Tibial nerve (tissue), 4 donors: ENCODE results near the gene STS. TPM values are rescaled to one million over a fixed set of nuclear protein-coding genes. Genes with fewer than 3 reads are reported as not detected.

Experiments
- DNase-seq, 2 donors: peaks; one replicate each; pipeline ENCODE4 v3.0.0-alpha.2; 2019; ENCODE audit warnings: low spot score in 2 of 2
- H3K27ac ChIP-seq, 4 donors: fragments of 200-600 bp; sonication (generic) in 3 of 4; one replicate each; pipeline ENCODE4 v1.5.1; 2017 to 2019; ENCODE audit warnings: mild to moderate bottlenecking in 1 of 4
- H3K27me3 ChIP-seq, 2 donors: fragments of 200-600 bp; sonication (generic) in 1 of 2; one replicate each; pipeline versions ENCODE4 v1.5.1 to v1.6.0; 2017 to 2019
- H3K36me3 ChIP-seq, 3 donors: fragments of 200-600 bp; sonication (generic); one replicate each; pipeline ENCODE4 v1.5.1; 2018 to 2019
- H3K4me1 ChIP-seq, 4 donors: fragments of 200-600 bp; sonication (generic) in 3 of 4; one replicate each; pipeline ENCODE4 v1.5.1; 2017 to 2019
- H3K4me3 ChIP-seq, 4 donors: fragments of 200-600 bp; sonication (generic) in 3 of 4; one replicate each; pipeline ENCODE4 v1.5.1; 2017 to 2019; ENCODE audit warnings: mild to moderate bottlenecking in 1 of 4, moderate library complexity in 1 of 4
- H3K9me3 ChIP-seq, 4 donors: fragments of 200-600 bp; sonication (generic) in 3 of 4; one replicate each; pipeline ENCODE4 v1.5.1; 2017 to 2019
- CTCF ChIP-seq, 5 experiments: fragments of 200-600 bp in 3 of 5; fragments of 450-650 bp in 2 of 5; sonication (generic) in 3 of 5; IDR thresholded peaks; one replicate each; pipeline ENCODE4 v1.5.1; 2016 to 2019; ENCODE audit warnings: antibody characterized with exemption in 5 of 5, mild to moderate bottlenecking in 3 of 5, moderate library complexity in 2 of 5
- EP300 ChIP-seq, 2 donors: sonication (generic); formaldehyde crosslinking; IDR thresholded peaks; one replicate each; pipeline ENCODE4 v1.6.1; 2017; ENCODE audit warnings: antibody characterized with exemption in 2 of 2, mild to moderate bottlenecking in 1 of 2
- POLR2A ChIP-seq, 2 donors: fragments of 450-650 bp; IDR thresholded peaks; one replicate each; pipeline ENCODE4 v1.6.1; 2017; ENCODE audit warnings: antibody characterized with exemption in 2 of 2, mild to moderate bottlenecking in 2 of 2, moderate library complexity in 2 of 2
- WGBS, 2 donors: methylation state at CpG; one replicate each; pipeline ENCODE4 v1.1.5; 2018; 5-methylcytosine and 5-hydroxymethylcytosine counted together
- total RNA-seq, 4 donors: library from RNA; depleted of rRNA; stranded (reverse); fragments of >200 nt; gene quantifications; one replicate each; pipeline ENCODE4 v1.1.0, GENCODE V29; 2016

The STS gene
- total RNA-seq, 4 donors from 2014 or later = 6.9 to 9.6 (median 8.7) TPM

- TF ChIP-seq POLR2A (IDR thresholded peaks at IDR 0.05) (no peak), CTCF (IDR thresholded peaks at IDR 0.05) (no peak), EP300 (IDR thresholded peaks at IDR 0.05) (no peak)
Observed at GRCh38 chrX:7116081-7116480, 31.4 kb upstream of the STS start.

GRCh38 chrX:7117587-7117986, 29.9 kb upstream of the STS start:
- Histone ChIP-seq H3K36me3 (peaks cover 0 to 4% (median 0%) of the 10 kb centered on the region in 3 donors), H3K4me3 (no peak overlapping the region), H3K27ac (no peak overlapping the region), H3K4me1 (peaks cover 0 to 5% (median 0%) of the 10 kb centered on the region in 4 donors), H3K9me3 (peaks cover 0 to 4% (median 0%) of the 10 kb centered on the region in 4 donors), H3K27me3 (no peaks in the 10 kb centered on the region)
- TF ChIP-seq EP300 (IDR thresholded peaks at IDR 0.05) (no peak), POLR2A (IDR thresholded peaks at IDR 0.05) (no peak), CTCF (IDR thresholded peaks at IDR 0.05) (no peak)
- WGBS, 2 donors = 94 to 98% methylated on average over 3 of the region's 3 CpGs
- no peak for DNase-seq

More at GRCh38 chrX:7116081-7116480, 31.4 kb upstream of the STS start:
- no peak for DNase-seq
- peaks cover 0 to 5% (median under 1%) of the 10 kb centered on the region in 4 donors for H3K4me1 ChIP-seq
- H3K4me3 ChIP-seq = no peak overlapping the region
- peaks cover 0 to 4% (median 0%) of the 10 kb centered on the region in 3 donors for H3K36me3 ChIP-seq
- H3K27me3 ChIP-seq = no peaks in the 10 kb centered on the region
- no peak overlapping the region for H3K27ac ChIP-seq
- 94 to 100% methylated on average over 1 to 3 of the region's 3 CpGs for WGBS, 2 donors
- peaks cover 0 to 4% (median 0%) of the 10 kb centered on the region in 4 donors for H3K9me3 ChIP-seq

GRCh38 chrX:7119950-7120877, 27.3 kb upstream of the STS start:
- peak overlapping the region in 1 of 4 donors; percentile 29 for H3K27ac ChIP-seq
- WGBS, 2 donors = 84 to 86% methylated on average over 7 of the region's 7 CpGs

GRCh38 chrX:7120878-7121219, 26.7 kb upstream of the STS start:
- Histone ChIP-seq H3K36me3 (no peaks in the 10 kb centered on the region), H3K4me3 (no peak overlapping the region), H3K9me3 (peaks cover 0 to 4% (median 0%) of the 10 kb centered on the region in 4 donors), H3K27ac (peak overlapping the region in 1 of 4 donors; percentile 29), H3K27me3 (no peaks in the 10 kb centered on the region), H3K4me1 (peaks cover 0 to 5% (median 0%) of the 10 kb centered on the region in 4 donors)
- DNase-seq = no peak
- TF ChIP-seq EP300 (IDR thresholded peaks at IDR 0.05) (no peak), CTCF (IDR thresholded peaks at IDR 0.05) (no peak), POLR2A (IDR thresholded peaks at IDR 0.05) (no peak)
- 12 to 32% methylated on average over 2 of the region's 2 CpGs for WGBS, 2 donors

More at GRCh38 chrX:7119950-7120877, 27.3 kb upstream of the STS start:
- Histone ChIP-seq H3K27me3 (no peaks in the 10 kb centered on the region), H3K9me3 (peaks cover 0 to 4% (median 0%) of the 10 kb centered on the region in 4 donors), H3K36me3 (no peaks in the 10 kb centered on the region), H3K4me3 (no peak overlapping the region), H3K4me1 (peaks cover 0 to 5% (median 0%) of the 10 kb centered on the region in 4 donors)
- no peak for TF ChIP-seq CTCF (IDR thresholded peaks at IDR 0.05)
- no peak for TF ChIP-seq EP300 (IDR thresholded peaks at IDR 0.05)
- TF ChIP-seq POLR2A (IDR thresholded peaks at IDR 0.05) = no peak
- no peak for DNase-seq

GRCh38 chrX:7127056-7127455, 20.5 kb upstream of the STS start:
- H3K27me3 ChIP-seq = no peaks in the 10 kb centered on the region
- H3K4me1 ChIP-seq = no peaks in the 10 kb centered on the region
- no peaks in the 10 kb centered on the region for H3K36me3 ChIP-seq
- no peak for DNase-seq
- H3K4me3 ChIP-seq = no peak overlapping the region
- no peak overlapping the region for H3K27ac ChIP-seq
- TF ChIP-seq POLR2A (IDR thresholded peaks at IDR 0.05) (no peak), EP300 (IDR thresholded peaks at IDR 0.05) (no peak), CTCF (IDR thresholded peaks at IDR 0.05) (no peak)
- no peaks in the 10 kb centered on the region for H3K9me3 ChIP-seq
- 82 to 96% methylated on average over 2 of the region's 2 CpGs for WGBS, 2 donors
